ENCODE measurements around the gene AGTR1. TPM values are rescaled to one million over a fixed set of nuclear protein-coding genes. Genes with fewer than 3 reads are reported as not detected.

The AGTR1 gene
- total and polyA plus RNA-seq, 2 of the 13 experiments (the other 11 are each of a cell fraction or from before 2014, with no cell fraction given), result 0.64 to 1.5 TPM

GRCh38 chr3:148739720-148740119 lies 42.0 kb downstream of the AGTR1 start:
- no peaks in the 10 kb centered on the region for H3K27me3 ChIP-seq (ENCODE audit: control insufficient read depth in 1 of 2, insufficient read depth in 2 of 2, low read length in 2 of 2)
- intact Hi-C loops (cut with micrococcal nuclease; ENCODE audit: unreplicated experiment), result no loop called here
- ChIA-PET POLR2A (no interaction called here), CTCF (ENCODE audit: low intra/inter-chr PET ratio, low total read pairs) (no interaction called here)
- no peaks in the 10 kb centered on the region for H3K9me3 ChIP-seq (ENCODE audit: low read length)
- in situ Hi-C loops (cut with HindIII; ENCODE audit: extremely low pct_ligation_motif_present, low pct_unique_long_range_greater_than_20kb), result no loop called here
- no peak for TF ChIP-seq ADNP (CRISPR knock-in tag; IDR thresholded peaks at IDR 0.05)
- no peak for TF ChIP-seq ZNF770 (CRISPR knock-in tag; IDR thresholded peaks at IDR 0.05)
- no peak for TF ChIP-seq RORA (CRISPR knock-in tag; IDR thresholded peaks at IDR 0.05)
- no peak for TF ChIP-seq ZNF205 (CRISPR knock-in tag; IDR thresholded peaks at IDR 0.05)
- no peak for TF ChIP-seq DNMT3B (CRISPR knock-in tag; conservative IDR thresholded peaks at IDR 0.05)
- TF ChIP-seq HHEX (CRISPR knock-in tag; IDR thresholded peaks at IDR 0.05), result no peak
- TF ChIP-seq MIER3 (CRISPR knock-in tag; IDR thresholded peaks at IDR 0.05; ENCODE audit: borderline replicate concordance), result no peak
- no peak for TF ChIP-seq GABPB1 (CRISPR knock-in tag; IDR thresholded peaks at IDR 0.05)
- no peak for TF ChIP-seq ZNF740 (CRISPR knock-in tag; IDR thresholded peaks at IDR 0.05)
- no peak for TF ChIP-seq ZFP36L2 (CRISPR knock-in tag; IDR thresholded peaks at IDR 0.05)
- BruUV-seq (replicated peaks), result no TSS peak
- FAIRE-seq (no peak), DNase-seq (ENCODE audit: low spot score) (no peak), ATAC-seq (no peak)
- H3K4me1 ChIP-seq (ENCODE audit: insufficient read depth, low read length), result no peaks in the 10 kb centered on the region
- no peaks in the 10 kb centered on the region for H3K36me3 ChIP-seq (replicated peaks in 1 of 2; ENCODE audit: control insufficient read depth in 1 of 2, insufficient read depth in 2 of 2, low read length in 2 of 2)
- H4K20me1 ChIP-seq (ENCODE audit: insufficient read depth, low read length), result no peaks in the 10 kb centered on the region
- H3K4me3 ChIP-seq (replicated peaks in 1 of 3; ENCODE audit: insufficient read depth in 1 of 3, low read depth in 2 of 3, low read length in 3 of 3), result no peak overlapping the region
- H3K4me2 ChIP-seq (ENCODE audit: low read depth, low read length), result no peak overlapping the region
- H3K79me2 ChIP-seq (ENCODE audit: insufficient read depth, low read length), result no peaks in the 10 kb centered on the region
- H2AFZ ChIP-seq (ENCODE audit: low read length), result no peak overlapping the region
- no peak overlapping the region for H3K9ac ChIP-seq (ENCODE audit: insufficient read depth, low read depth, low read length)
- WGBS (ENCODE audit: low lambda C conversion rate), result 21% methylated on average over 1 of the region's 1 CpG
- no peak overlapping the region for H3K27ac ChIP-seq (ENCODE audit: extremely low read length, insufficient read depth, low read length)
